Loucy (cell line): ENCODE results near the gene CLCN5.
A peak's percentile ranks its signal among the peaks of the same experiment; 100 is the strongest.

Experiments used
- CTCF ChIP-seq: fragments of 200-600 bp; sonication (generic); conservative IDR thresholded peaks from 2 replicates; pipeline ENCODE4 v1.5.1; 2014; ENCODE audit warnings: mild to moderate bottlenecking, antibody characterized with exemption, low read length
- EZH2phosphoT487 ChIP-seq: fragments of 200-600 bp; IDR thresholded peaks from 2 replicates; pipeline ENCODE4 v1.6.1; 2018; ENCODE audit warnings: antibody characterized with exemption, mild to moderate bottlenecking, moderate library complexity, borderline replicate concordance

GRCh38 chrX:49876750-49877149 is 45.6 kb upstream of the CLCN5 start:
- peak; percentile 53 for TF ChIP-seq CTCF
- no peak for TF ChIP-seq EZH2phosphoT487
